ENCODE measurements around the gene PGA5.

- TF ChIP-seq, protein P1, sequence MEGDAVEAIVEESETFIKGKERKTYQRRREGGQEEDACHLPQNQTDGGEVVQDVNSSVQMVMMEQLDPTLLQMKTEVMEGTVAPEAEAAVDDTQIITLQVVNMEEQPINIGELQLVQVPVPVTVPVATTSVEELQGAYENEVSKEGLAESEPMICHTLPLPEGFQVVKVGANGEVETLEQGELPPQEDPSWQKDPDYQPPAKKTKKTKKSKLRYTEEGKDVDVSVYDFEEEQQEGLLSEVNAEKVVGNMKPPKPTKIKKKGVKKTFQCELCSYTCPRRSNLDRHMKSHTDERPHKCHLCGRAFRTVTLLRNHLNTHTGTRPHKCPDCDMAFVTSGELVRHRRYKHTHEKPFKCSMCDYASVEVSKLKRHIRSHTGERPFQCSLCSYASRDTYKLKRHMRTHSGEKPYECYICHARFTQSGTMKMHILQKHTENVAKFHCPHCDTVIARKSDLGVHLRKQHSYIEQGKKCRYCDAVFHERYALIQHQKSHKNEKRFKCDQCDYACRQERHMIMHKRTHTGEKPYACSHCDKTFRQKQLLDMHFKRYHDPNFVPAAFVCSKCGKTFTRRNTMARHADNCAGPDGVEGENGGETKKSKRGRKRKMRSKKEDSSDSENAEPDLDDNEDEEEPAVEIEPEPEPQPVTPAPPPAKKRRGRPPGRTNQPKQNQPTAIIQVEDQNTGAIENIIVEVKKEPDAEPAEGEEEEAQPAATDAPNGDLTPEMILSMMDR (IDR thresholded peaks at IDR 0.05): no peak
- no peak for TF ChIP-seq POLR2AphosphoS5 (IDR thresholded peaks at IDR 0.05)
- TF ChIP-seq EP300 (IDR thresholded peaks at IDR 0.05; ENCODE audit: low read depth): no peak
- TF ChIP-seq POLR2A (IDR thresholded peaks at IDR 0.05): no peak
Observed at GRCh38 chr11:61279934-61280659, 39.1 kb downstream of the PGA5 start.
